B cell (primary cell): ENCODE results near the gene ATL1. TPM values are rescaled to one million over a fixed set of nuclear protein-coding genes. Genes with fewer than 3 reads are reported as not detected.

Experiments used
- ATAC-seq: fragments of 200-7000 bp; cut with Tn5 transposase; one replicate; pipeline ENCODE4 v1.10.0; 2021; ENCODE audit warnings: low read depth, mild to moderate bottlenecking, moderate number of reproducible peaks, moderate library complexity
- CTCF ChIA-PET: fragments of 350-600 bp; sonication (Branson Sonifier 250); formaldehyde crosslinking; loops from one replicate; lab custom pipeline; 2021; ENCODE audit warnings: antibody characterized with exemption, inconsistent platforms; lab: Charles Lee
- POLR2A ChIA-PET: fragments of 350-600 bp; sonication (Branson Sonifier 250); formaldehyde crosslinking; loops from one replicate; lab custom pipeline; 2021; ENCODE audit warnings: antibody characterized with exemption; lab: Charles Lee
- DNase-seq: peaks from one replicate; pipeline ENCODE4 v3.0.0; 2013
- H2AFZ ChIP-seq: 2 replicates; pipeline ENCODE4 v1.6.1; 2012; ENCODE audit warnings: mild to moderate bottlenecking, low read depth, low read length; ENCODE audit not compliant: insufficient read depth, poor library complexity, severe bottlenecking
- H3K27ac ChIP-seq, 2 donors: 1 replicate in 1 of 2; 2 replicates in 1 of 2; pipeline ENCODE4 v1.5.1; 2012 to 2013; ENCODE audit warnings: low read length in 2 of 2, mild to moderate bottlenecking in 2 of 2, moderate library complexity in 1 of 2
- H3K27me3 ChIP-seq, 4 experiments: fragments of 200-600 bp in 1 of 4; sonication (generic) in 1 of 4; replicated peaks in 1 of 4; 1 replicate in 2 of 4; 2 replicates in 2 of 4; pipeline versions ENCODE4 v1.6.1 to v1.7.0; 2013 to 2016; ENCODE audit warnings: low read length in 3 of 4, mild to moderate bottlenecking in 2 of 4, mixed read lengths in 1 of 4, moderate library complexity in 1 of 4; ENCODE audit not compliant: insufficient read depth in 4 of 4, control insufficient read depth in 3 of 4; ENCODE audit errors: control extremely low read depth in 1 of 4
- H3K36me3 ChIP-seq, 2 experiments: replicated peaks in 1 of 2; 1 replicate in 1 of 2; 2 replicates in 1 of 2; pipeline versions ENCODE4 v1.6.1 to v1.7.1; 2013; ENCODE audit warnings: low read length in 1 of 2; ENCODE audit not compliant: insufficient read depth in 2 of 2, control insufficient read depth in 1 of 2; ENCODE audit errors: control extremely low read depth in 1 of 2, extremely low read depth in 1 of 2
- H3K4me1 ChIP-seq, 2 donors: fragments of 200-600 bp in 1 of 2; sonication (generic) in 1 of 2; 1 replicate in 1 of 2; 2 replicates in 1 of 2; pipeline versions ENCODE4 v1.5.1 to v1.6.1; 2013 to 2017; ENCODE audit warnings: low read length in 2 of 2; ENCODE audit not compliant: control insufficient read depth in 2 of 2, insufficient read depth in 2 of 2
- H3K4me2 ChIP-seq: replicated peaks from 2 replicates; pipeline ENCODE3; 2012; ENCODE audit warnings: mild to moderate bottlenecking, low read depth, low read length; ENCODE audit not compliant: poor library complexity, severe bottlenecking
- H3K4me3 ChIP-seq, 5 experiments: fragments of 200-600 bp in 1 of 5; sonication (generic) in 1 of 5; 1 replicate in 3 of 5; 2 replicates in 2 of 5; pipeline versions ENCODE4 v1.5.1 to v1.7.0; 2011 to 2016; ENCODE audit warnings: low read length in 4 of 5, mild to moderate bottlenecking in 4 of 5, low read depth in 2 of 5, control low read depth in 1 of 5, moderate library complexity in 1 of 5; ENCODE audit not compliant: insufficient read depth in 1 of 5; ENCODE audit errors: control extremely low read depth in 1 of 5, extremely low read depth in 1 of 5
- H3K79me2 ChIP-seq: fragments of 200-600 bp; sonication (generic); one replicate; pipeline ENCODE4 v1.6.0; 2016; ENCODE audit warnings: low read length; ENCODE audit not compliant: control insufficient read depth, insufficient read depth
- H3K9ac ChIP-seq: fragments of 200-600 bp; sonication (generic); 2 replicates; pipeline ENCODE4 v1.6.1; 2017; ENCODE audit warnings: mild to moderate bottlenecking, low read length, moderate library complexity
- H3K9me3 ChIP-seq, 3 donors: one replicate each; pipeline versions ENCODE4 v1.6.1 to v1.7.1; 2013; ENCODE audit warnings: low read length in 2 of 3; ENCODE audit not compliant: control insufficient read depth in 2 of 3, insufficient read depth in 1 of 3; ENCODE audit errors: control extremely low read depth in 1 of 3
- H4K20me1 ChIP-seq: 2 replicates; pipeline ENCODE4 v1.6.0; 2012; ENCODE audit warnings: mild to moderate bottlenecking, low read length; ENCODE audit not compliant: insufficient read depth, control insufficient read depth, poor library complexity, severe bottlenecking
- H3K27ac Mint-ChIP-seq: one replicate; pipeline ENCODE4 v1.8.0; 2021; ENCODE audit warnings: mixed read lengths
- H3K27me3 Mint-ChIP-seq: one replicate; pipeline ENCODE4 v1.8.0; 2021; ENCODE audit warnings: mixed read lengths
- H3K4me1 Mint-ChIP-seq: one replicate; pipeline ENCODE4 v1.8.0; 2021; ENCODE audit warnings: mixed read lengths
- H3K4me3 Mint-ChIP-seq: one replicate; pipeline ENCODE4 v1.8.0; 2021; ENCODE audit warnings: mixed read lengths
- H3K9me3 Mint-ChIP-seq: one replicate; pipeline ENCODE4 v1.8.0; 2022; ENCODE audit warnings: mixed read lengths; ENCODE audit not compliant: insufficient read depth
- CTCF ChIP-seq: fragments of 200-600 bp; IDR thresholded peaks from one replicate; pipeline ENCODE4 v1.8.0; 2022; ENCODE audit warnings: antibody characterized with exemption, mild to moderate bottlenecking
- EZH2 ChIP-seq: IDR thresholded peaks from 2 replicates; pipeline ENCODE4 v1.6.1; 2012; ENCODE audit warnings: borderline replicate concordance, low read depth, mild to moderate bottlenecking, moderate library complexity, low read length; ENCODE audit not compliant: insufficient read depth, poor library complexity, severe bottlenecking
- WGBS: methylation state at CpG from one replicate; pipeline ENCODE4 v1.1.5; 2013; ENCODE audit warnings: missing lambda C conversion rate; ENCODE audit not compliant: insufficient coverage; 5-methylcytosine and 5-hydroxymethylcytosine counted together
- intact Hi-C: fragments of 100-400 bp; cut with micrococcal nuclease; formaldehyde crosslinking; loops from one replicate; pipeline ENCODE4 v1.10.0; 2022
- polyA plus RNA-seq: library from polyadenylated mRNA; depleted of rRNA; stranded (reverse); fragments of >200 nt; gene quantifications from 2 replicates; pipeline ENCODE4 v1.2.3, GENCODE V29; 2012
- total RNA-seq, 2 donors: library from RNA; stranded (reverse); fragments of 120-200 nt in 1 of 2; gene quantifications; 1 replicate in 1 of 2; 2 replicates in 1 of 2; pipeline versions ENCODE4 v1.2.3 to v1.2.4, GENCODE V29; 2013 to 2022

Gene ATL1
- total and polyA plus RNA-seq, 2 donors (not counting 1 experiment from before 2014, with no cell fraction given), result 2.9 TPM

GRCh38 chr14:50560931-50561285 lies 963 bp downstream of the ATL1 start:
- ChIA-PET CTCF (no interaction called here), POLR2A (no interaction called here)
- Histone ChIP-seq H3K4me2 (peak overlapping the region; percentile 90), H3K79me2 (no peaks in the 10 kb centered on the region), H3K36me3 (no peaks in the 10 kb centered on the region), H2AFZ (peak overlapping the region; percentile 67), H3K9me3 (no peaks in the 10 kb centered on the region), H3K27me3 (peaks cover 0 to 23% (median 21%) of the 10 kb centered on the region in 4 experiments), H3K27ac (no peak overlapping the region), H3K4me3 (peak overlapping the region; percentile 19 to 75 (median 56)), H3K4me1 (peaks cover 18 to 20% of the 10 kb centered on the region in 2 donors), H3K9ac (peak overlapping the region; percentile 74), H4K20me1 (no peaks in the 10 kb centered on the region)
- ATAC-seq, result peak; percentile 34
- TF ChIP-seq EZH2 (no peak), CTCF (no peak)
- Mint-ChIP-seq H3K4me1 (peaks cover 19% of the 10 kb centered on the region), H3K27ac (no peak overlapping the region), H3K27me3 (peaks cover 30% of the 10 kb centered on the region), H3K4me3 (peak overlapping the region; percentile 82), H3K9me3 (no peaks in the 10 kb centered on the region)
- intact Hi-C loops, result loop anchor here (2.0 kb wide), 1 partner anchor 28 kb away; the partner anchor contains the start of gene MAP4K5
- WGBS, result 0% methylated on average over 17 of the region's 21 CpGs
- peak; percentile 37 for DNase-seq

GRCh38 chr14:50562841-50563240 lies 2.9 kb downstream of the ATL1 start:
- POLR2A ChIA-PET, result no interaction called here
- no peaks in the 10 kb centered on the region for H3K9me3 Mint-ChIP-seq
- no peak overlapping the region for H3K4me3 ChIP-seq
- no peaks in the 10 kb centered on the region for H3K79me2 ChIP-seq
- peaks cover 18 to 20% of the 10 kb centered on the region in 2 donors for H3K4me1 ChIP-seq
- no peak overlapping the region for H3K27ac Mint-ChIP-seq
- H3K27me3 ChIP-seq, result peaks cover 0 to 20% (median 14%) of the 10 kb centered on the region in 4 experiments
- intact Hi-C loops, result no loop called here
- CTCF ChIA-PET, result no interaction called here
- H3K27ac ChIP-seq, result no peak overlapping the region
- TF ChIP-seq CTCF (no peak), EZH2 (no peak)
- no peaks in the 10 kb centered on the region for H3K36me3 ChIP-seq
- H4K20me1 ChIP-seq, result no peaks in the 10 kb centered on the region
- H3K4me3 Mint-ChIP-seq, result no peak overlapping the region
- peaks cover 19% of the 10 kb centered on the region for H3K4me1 Mint-ChIP-seq
- H3K9me3 ChIP-seq, result peaks cover 0 to 2% (median 0%) of the 10 kb centered on the region in 3 donors
- peaks cover 21% of the 10 kb centered on the region for H3K27me3 Mint-ChIP-seq
- no peak overlapping the region for H2AFZ ChIP-seq
- ATAC-seq, result no peak
- no peak overlapping the region for H3K9ac ChIP-seq
- no CpG with 5 or more reads among the region's 1 CpG for WGBS
- no peak overlapping the region for H3K4me2 ChIP-seq
- no peak for DNase-seq
